LNCaP clone FGC (cell line): ENCODE data around the gene MMP23B.

Experiments
- DNase-seq: peaks from one replicate; pipeline ENCODE4 v3.0.0-alpha.2; 2011; ENCODE audit warnings: low read depth
- H3K4me3 ChIP-seq: 2 replicates; pipeline ENCODE4 v1.5.1; 2011; ENCODE audit warnings: mild to moderate bottlenecking, low read depth, low read length, control low read depth
- CTCF ChIP-seq: IDR thresholded peaks from 2 replicates; pipeline ENCODE4 v1.5.1; 2012; ENCODE audit warnings: mild to moderate bottlenecking; ENCODE audit not compliant: control insufficient read depth, insufficient read depth; ENCODE audit errors: extremely low read depth

MMP23B gene

DNA sequence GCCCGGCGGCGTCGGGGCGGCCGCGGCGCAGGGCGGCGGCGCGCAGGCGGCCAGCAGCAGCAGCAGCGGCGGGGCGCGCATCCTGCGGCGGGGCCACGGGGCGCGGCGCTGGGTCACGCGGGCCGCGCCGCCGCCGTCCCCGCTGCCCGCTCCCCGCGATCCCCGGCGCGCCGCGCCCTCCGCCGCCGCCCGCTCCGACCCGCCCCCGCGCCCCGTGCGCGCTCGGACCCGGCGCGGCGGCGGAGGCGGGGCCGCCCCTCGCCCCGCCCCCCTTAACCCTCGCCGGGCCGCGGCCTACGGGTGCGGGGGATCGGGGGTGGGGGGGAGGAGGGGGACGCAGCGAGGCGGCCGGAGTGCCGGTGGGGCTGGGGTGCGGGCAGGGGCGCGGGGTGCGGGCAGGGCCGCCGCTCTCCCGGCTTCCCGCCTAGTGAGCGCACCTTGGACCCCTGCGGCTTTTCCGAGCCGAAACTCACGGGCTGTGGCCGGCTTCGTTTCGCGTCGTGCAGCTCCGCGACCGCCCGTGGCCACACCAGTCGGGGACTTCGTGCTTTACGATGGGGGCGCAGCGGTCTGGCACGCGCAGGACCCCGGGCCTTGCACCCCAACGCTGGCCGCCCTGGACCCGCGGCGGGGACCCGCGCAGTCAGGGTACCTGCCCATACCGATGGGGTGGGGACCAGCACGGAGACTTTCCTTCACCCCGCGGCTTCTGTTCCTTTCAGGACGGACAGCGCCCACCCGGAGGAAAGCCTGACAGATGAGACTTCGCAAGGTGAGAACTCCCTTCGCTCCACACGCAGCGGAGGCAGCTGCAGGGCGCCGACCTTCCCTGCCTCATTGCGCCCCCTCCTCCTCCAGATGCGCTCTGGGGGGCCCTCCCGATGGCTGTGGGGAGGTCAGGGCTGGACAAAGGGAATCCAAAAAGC lies 31.8 kb upstream of the MMP23B start, which contains the start of gene FNDC10:
TSS of gene FNDC10 (minus strand) at position 201 of the 926 bp plus-strand sequence. CDS start at position 81, 120 bp downstream.
- TF ChIP-seq CTCF, result no peak
- DNase-seq, result no peak
- peak within 1 kb of the TSS; percentile 63 for H3K4me3 ChIP-seq

GRCh38 chr1:1600861-1601563 lies 31.0 kb upstream of the MMP23B start:
- DNase-seq, result no peak
- no peak for TF ChIP-seq CTCF
- peak overlapping the region; percentile 63 for H3K4me3 ChIP-seq

DNA sequence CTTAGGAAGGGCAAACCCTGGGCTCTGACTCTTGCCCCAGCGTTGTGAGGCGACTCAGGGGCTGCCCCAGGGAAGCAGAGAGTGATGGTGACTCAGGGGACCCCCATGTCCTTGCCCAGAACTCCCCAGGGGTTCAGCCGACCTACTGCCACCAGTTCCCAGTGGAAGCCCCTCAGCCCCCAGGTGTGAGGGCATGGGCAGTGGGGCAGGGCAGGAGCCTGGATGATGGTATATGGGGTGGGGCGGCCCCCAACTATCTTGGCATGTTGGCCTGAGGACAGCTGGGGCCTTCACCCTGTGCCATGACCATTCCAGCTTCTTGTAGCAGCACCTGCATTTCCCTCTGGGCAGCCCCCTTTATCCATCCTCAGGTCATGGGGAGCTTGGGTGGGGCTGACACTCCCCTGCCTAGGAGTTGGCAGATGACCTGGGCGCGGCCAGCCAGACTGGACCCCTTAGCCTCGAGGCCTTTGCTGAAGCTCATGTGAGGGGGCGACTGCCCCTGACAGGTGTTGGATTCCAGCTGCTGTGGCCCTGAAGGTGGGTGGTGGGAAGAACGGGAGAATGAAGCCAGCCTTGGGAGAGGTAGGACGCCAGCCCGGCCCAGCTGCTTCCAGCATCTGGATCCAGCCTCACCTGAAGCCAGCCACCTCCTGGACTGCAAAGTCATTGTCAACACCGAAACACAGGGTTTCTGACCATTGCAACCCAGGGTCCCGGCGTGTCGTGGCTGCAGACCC lies 30.2 kb upstream of the MMP23B start:
- no peak for TF ChIP-seq CTCF
- DNase-seq, result no peak
- H3K4me3 ChIP-seq, result no peak overlapping the region

DNA sequence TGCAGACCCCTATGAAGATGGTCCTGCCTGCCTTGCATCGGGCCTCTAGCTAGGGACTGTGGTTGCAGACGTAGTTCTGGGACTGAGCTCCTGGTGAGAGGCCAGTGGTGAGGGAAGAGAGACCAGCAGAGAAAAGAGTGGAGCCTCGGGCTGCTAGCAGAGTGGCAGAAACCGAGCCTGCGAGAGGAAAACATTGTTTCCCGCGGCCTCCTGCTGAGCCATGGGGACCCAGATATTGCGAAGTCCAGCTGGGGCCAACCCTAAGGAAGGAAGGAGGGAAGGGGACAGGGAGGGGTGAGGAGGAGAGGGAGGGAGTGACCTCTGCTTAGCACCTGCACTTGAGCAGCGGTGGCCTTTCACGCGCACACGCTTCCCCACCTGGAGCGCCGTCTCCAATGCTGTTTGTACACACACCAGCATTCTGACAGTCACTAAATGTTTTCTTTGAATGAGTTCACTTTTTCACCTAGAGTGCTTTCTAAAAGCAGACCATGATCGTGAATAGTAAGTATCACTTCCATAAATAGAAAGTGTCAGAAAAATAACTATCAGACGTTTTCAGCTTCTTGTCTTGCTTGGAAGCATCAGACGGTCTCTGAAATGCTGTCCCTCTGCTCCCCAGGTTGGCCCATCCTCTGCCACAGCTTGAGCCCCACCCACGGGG lies 29.5 kb upstream of the MMP23B start:
- TF ChIP-seq CTCF, result no peak
- no peak overlapping the region for H3K4me3 ChIP-seq
- no peak for DNase-seq

GRCh38 chr1:1602968-1603506 lies 28.9 kb upstream of the MMP23B start:
- DNase-seq, result no peak
- no peak overlapping the region for H3K4me3 ChIP-seq
- TF ChIP-seq CTCF, result no peak
